IPS-11a (cell line): Measurements from ENCODE around the gene PRRC2B.
"Not testable (repeated sequence)": the region's sequence is repeated elsewhere in the genome, so short reads cannot be mapped to it uniquely, and the experiment has no call there.

Source experiments
- H3K4me3 ChIP-seq: one replicate; pipeline ENCODE4 v1.5.1; 2013; ENCODE audit warnings: low read depth, low read length, control low read depth

PRRC2B gene

GRCh38 chr9:131505012-131505411 lies 111.1 kb downstream of the PRRC2B start:
- H3K4me3 ChIP-seq = no peak overlapping the region

DNA sequence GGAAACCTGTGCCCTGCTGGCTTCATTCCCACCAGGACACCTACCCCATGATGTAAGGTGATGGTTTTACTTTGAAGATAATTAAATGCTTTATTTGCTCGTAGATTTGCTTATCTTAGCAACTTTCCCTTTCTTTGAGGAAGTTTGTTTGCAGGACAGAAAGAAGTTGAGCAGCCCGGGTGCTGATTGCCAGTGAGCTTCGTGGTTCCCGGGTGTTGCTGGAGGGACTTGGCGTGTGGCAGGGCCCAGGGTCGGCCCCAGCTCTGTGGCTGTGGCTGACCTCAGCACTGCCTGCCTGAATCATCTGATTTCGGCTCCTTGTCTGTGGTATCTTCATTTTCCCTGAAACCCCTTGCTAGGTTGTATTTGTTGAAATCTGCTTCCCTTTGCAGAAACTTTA lies 117.5 kb downstream of the PRRC2B start:
- no peak overlapping the region for H3K4me3 ChIP-seq

- H3K4me3 ChIP-seq = no peak overlapping the region
These were observed 118.0 kb downstream of the PRRC2B start for GRCh38 chr9:131511880-131512279.

- H3K4me3 ChIP-seq = no peak overlapping the region
These were observed 119.3 kb downstream of the PRRC2B start for GRCh38 chr9:131513177-131513576.

DNA sequence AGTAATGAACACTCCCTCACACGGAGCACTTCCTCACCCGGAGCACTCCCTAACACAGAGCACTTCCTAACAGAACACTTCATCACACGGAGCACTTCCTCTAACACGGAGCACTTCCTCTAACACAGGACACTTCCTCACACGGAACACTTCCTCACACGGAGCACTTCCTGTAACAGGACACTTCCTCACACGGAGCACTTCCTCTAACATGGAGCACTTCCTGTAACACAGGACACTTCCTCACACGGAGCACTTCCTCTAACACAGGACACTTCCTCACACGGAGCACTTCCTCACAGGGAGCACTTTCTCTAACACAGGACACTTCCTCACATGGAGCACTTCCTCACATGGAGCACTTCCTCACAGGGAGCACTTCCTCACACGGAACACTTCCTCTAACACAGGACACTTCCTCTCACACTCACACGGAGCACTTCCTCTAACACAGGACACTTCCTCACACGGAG lies 121.7 kb downstream of the PRRC2B start:
- not testable (repeated sequence) for H3K4me3 ChIP-seq

DNA sequence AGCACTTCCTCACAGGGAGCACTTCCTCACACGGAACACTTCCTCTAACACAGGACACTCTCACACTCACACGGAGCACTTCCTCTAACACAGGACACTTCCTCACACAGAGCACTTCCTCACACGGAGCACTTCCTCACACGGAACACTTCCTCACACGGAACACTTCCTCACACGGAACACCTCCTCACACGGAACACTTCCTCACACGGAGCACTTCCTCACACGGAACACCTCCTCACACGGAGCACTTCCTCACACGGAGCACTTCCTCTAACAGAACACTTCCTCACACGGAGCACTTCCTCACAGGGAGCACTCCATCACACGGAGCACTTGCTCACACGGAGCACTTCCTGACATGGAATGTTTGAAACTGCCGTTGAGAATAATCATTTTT lies 122.2 kb downstream of the PRRC2B start:
- no peak overlapping the region for H3K4me3 ChIP-seq

DNA sequence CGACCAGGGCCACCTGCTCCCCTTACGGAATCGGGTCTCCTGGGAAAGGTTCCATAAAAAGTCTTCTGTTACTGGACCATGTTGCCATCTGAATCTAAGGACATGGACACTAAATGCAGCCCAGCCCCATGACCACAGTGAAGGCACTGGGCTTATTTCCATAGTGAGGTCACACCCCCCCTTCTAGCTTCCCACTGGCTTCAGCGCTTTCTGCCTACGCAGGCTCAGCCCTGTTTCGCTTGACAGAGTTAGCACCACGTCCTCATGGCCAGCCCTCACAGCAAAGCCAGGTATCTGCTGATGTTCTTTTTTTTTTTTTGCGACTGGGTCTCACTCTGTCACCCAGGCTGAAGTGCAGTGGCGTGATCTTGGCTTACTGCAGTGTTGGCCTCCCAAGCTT lies 123.0 kb downstream of the PRRC2B start:
- no peak overlapping the region for H3K4me3 ChIP-seq

GRCh38 chr9:131517761-131518190 lies 123.9 kb downstream of the PRRC2B start:
- no peak overlapping the region for H3K4me3 ChIP-seq

GRCh38 chr9:131518553-131518952 lies 124.7 kb downstream of the PRRC2B start:
- H3K4me3 ChIP-seq = no peak overlapping the region

- no peak overlapping the region for H3K4me3 ChIP-seq
These were observed 126.6 kb downstream of the PRRC2B start for GRCh38 chr9:131520503-131520902.

DNA sequence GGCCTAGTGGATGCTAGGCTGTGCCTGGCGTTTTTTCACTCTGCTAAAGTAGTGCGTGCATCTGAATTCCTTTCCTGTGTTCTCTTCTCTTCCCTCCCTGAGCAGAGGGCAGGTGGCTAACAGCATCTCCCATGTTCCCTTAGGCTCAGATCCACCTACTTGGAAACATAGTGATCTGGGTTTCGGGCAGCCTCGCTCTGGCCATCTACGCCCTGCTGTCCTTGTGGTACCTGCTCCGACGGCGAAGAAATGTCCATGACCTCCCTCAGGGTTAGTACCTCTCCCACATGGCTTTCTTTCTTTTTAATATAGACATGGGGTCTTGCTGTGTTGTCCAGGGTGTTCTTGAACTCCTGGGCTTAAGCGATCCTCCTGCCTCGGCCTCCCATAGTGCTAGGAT lies 127.3 kb downstream of the PRRC2B start:
- H3K4me3 ChIP-seq = no peak overlapping the region

GRCh38 chr9:131521822-131522221 lies 127.9 kb downstream of the PRRC2B start:
- H3K4me3 ChIP-seq = no peak overlapping the region

DNA sequence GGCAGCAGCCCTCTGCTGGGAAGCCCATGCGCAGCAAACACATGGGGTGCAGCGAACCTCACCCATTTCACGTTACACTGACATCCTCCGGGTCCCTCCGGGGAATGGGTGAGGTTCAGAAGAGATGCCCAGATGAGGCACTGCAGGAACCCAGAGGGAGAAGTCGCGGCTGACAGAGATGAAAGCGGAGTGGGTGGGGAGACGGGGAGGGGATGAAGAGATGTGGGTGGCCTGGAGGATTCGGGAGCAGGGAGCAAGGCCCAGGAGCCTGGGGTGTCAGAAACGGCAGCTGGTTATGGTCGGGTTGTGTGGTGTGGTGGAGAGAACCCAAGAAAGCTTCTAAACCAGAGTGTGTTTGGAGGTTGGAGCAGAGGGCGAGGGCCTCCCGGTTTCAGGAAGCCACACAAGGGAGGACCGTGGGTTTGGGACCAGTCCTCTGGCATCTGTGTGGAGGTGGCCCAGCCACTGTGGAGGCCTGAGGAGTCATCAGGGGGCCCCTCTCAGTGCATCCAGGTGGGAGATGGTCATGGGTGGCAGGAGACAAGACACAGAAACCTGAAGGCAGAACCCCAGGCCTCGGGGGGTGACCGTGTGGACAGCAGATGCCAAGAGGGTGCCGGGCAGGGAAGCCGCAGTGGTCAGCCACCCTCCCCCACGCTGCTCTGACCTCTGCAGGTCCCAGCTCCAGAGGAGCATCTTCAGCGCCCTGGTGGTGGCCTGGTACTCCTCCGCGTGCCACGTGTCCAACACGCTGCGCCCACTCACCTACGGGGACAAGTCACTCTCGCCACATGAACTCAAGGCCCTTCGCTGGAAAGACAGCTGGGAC lies 128.6 kb downstream of the PRRC2B start:
- H3K4me3 ChIP-seq = no peak overlapping the region

DNA sequence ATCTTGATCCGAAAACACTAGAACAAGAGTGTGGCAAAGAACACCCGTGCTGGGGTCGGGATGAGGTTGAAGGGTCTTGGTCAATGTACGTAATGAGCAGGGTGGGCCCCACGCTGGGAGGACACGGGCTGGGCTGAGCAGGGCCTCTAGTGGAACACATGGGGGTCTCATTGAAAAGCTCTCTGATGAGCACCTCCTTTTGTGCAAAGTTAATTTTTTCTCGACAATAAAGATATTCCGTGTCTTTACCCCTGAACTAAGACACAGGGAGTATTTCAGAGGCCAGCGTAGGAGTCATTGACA lies 129.2 kb downstream of the PRRC2B start:
- no peak overlapping the region for H3K4me3 ChIP-seq

- H3K4me3 ChIP-seq = no peak overlapping the region
These were observed 129.9 kb downstream of the PRRC2B start for GRCh38 chr9:131523451-131524435.

- no peak overlapping the region for H3K4me3 ChIP-seq
These were observed 130.9 kb downstream of the PRRC2B start for GRCh38 chr9:131524665-131525315.

DNA sequence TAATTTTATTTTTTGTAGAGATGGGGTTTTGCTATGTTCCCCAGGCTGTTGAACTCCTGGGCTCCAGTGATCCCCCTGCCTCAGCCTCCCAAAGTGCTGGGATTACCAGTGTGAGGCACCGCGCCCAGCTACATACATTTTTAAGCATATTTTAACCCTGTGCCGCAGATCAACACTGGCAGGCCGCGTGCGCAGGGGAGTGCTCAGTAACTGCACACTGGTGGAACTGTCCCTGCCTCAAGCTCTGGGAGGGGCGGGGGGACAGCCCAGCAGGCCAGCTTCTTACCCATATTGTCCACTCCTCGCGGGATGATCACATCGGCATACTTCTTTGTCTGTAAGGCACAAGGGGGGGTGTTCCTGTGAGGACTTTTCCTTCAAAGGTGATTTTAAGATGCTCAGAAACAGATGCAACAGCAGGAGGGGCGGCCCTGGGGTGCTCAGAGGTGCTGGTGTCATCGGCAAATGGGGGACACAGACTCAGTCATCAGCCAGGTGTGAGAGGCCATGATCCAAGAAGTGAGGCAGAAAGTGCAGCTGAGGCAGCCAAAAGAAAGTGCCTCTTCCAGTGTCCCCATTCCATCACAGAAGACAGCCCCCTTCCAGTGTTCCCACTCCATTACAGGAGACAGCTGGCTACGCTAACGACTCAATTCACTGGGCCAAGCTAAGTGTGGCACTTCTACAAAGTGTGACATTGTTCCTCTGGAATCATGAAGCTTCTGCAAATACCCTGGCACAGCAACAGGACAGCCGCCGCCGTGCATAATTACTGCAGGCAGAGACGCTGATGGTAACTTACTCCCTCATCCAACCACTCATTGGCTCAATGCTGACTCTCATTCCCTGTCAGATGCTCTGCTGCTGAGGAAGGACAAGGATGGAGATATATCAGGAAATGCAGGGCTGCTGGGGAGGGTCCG lies 132.0 kb downstream of the PRRC2B start:
- no peak overlapping the region for H3K4me3 ChIP-seq

GRCh38 chr9:131528186-131528585 lies 134.3 kb downstream of the PRRC2B start:
- no peak overlapping the region for H3K4me3 ChIP-seq

DNA sequence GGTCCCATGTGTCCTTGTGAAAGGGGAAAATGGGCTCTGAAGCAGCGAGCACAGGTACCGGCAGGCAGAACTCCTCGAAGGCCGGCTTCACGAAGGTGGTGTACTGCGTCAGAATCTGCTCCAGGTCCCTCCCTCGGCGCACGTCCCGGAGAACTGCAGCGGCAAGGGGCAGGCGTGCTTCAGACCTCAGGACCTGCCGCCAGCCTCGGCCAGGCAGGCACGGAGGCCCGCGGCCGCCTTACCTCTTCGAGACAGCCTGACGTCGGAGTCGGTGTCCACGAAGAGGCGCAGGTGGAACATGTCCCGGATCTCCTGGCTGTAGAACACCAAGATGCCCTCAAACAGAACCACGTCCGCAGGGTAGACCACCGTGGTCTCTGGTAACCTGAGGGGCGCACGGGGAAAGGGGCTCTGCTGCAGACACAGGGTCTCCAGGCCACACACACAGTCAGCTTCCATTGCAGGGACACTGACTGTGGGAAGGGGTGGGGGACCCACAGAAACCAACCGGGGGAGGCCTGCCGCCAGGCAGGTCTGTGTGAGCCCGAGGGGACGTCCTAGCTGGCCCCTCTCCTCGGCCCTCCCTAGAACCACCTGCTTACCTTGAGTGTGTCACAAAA lies 135.1 kb downstream of the PRRC2B start:
- H3K4me3 ChIP-seq = no peak overlapping the region
